Measurements from ENCODE around the gene FCER1A.

Gene FCER1A

DNA sequence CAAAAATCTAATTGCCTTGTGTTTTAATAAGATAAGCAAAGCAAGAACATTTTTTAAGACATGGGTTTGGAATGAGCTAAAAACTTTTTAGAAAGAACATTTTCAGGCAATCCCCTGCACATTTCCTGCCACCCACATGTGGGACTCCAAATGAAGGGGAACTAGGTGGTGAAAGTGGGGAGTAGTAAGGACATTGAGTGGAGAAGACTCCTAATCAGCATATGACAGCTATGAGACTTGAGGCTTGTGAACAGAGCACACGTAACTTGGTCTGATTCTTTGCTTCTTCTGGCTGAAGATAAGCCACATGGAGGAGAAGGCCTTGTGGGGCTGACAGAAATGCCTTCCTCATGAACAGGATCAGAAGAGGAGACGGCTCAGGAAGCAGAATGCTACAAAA lies 50.3 kb downstream of the FCER1A start:
- DNase-seq (ENCODE audit: low read depth in 2 of 2), result no peak
